HEK293 (cell line): ENCODE measurements around the gene HUS1B.
"Not testable (repeated sequence)": the region's sequence is repeated elsewhere in the genome, so short reads cannot be mapped to it uniquely, and the experiment has no call there.

Experiments
- CTCF ChIA-PET: fragments of 350-600 bp; formaldehyde crosslinking; extraction: SDS; loops from one replicate; lab custom pipeline; 2021; ENCODE audit warnings: antibody characterized with exemption; lab: Yijun Ruan, JAX
- POLR2A ChIA-PET: fragments of 300-600 bp; formaldehyde crosslinking; extraction: SDS; loops from one replicate; lab custom pipeline; 2020; ENCODE audit warnings: antibody characterized with exemption, inconsistent platforms; lab: Yijun Ruan, JAX
- H3K27ac ChIP-seq: fragments of 200-500 bp; sonication (Bioruptor generic); 2 replicates; pipeline ENCODE4 v1.5.1; 2014; ENCODE audit warnings: low read depth, low read length, control low read depth, inconsistent platforms; ENCODE audit errors: extremely low read depth
- H3K36me3 ChIP-seq, 2 experiments: fragments of 200-500 bp in 1 of 2; sonication (Bioruptor generic) in 1 of 2; 1 replicate in 1 of 2; 2 replicates in 1 of 2; pipeline ENCODE4 v1.5.1; 2014 to 2017; ENCODE audit warnings: inconsistent platforms in 2 of 2, low read length in 2 of 2; ENCODE audit not compliant: control insufficient read depth in 2 of 2, insufficient read depth in 1 of 2
- H3K4me1 ChIP-seq: fragments of 200-500 bp; sonication (Bioruptor generic); 2 replicates; pipeline ENCODE4 v1.5.1; 2014; ENCODE audit warnings: mild to moderate bottlenecking, low read length, inconsistent platforms; ENCODE audit not compliant: control insufficient read depth, insufficient read depth
- H3K4me3 ChIP-seq: 2 replicates; pipeline ENCODE4 v1.5.1; 2011; ENCODE audit warnings: low read depth, mild to moderate bottlenecking, control low read depth, low read length, moderate library complexity
- H3K9me3 ChIP-seq: fragments of 200-500 bp; sonication (Bioruptor generic); 2 replicates; pipeline ENCODE4 v1.5.1; 2014; ENCODE audit warnings: low read depth, low read length, inconsistent platforms; ENCODE audit not compliant: control insufficient read depth, insufficient read depth
- KLF10 ChIP-seq: fragments of 450-650 bp; IDR thresholded peaks from 2 replicates; pipeline ENCODE4 v1.5.1; 2018; ENCODE audit warnings: missing biosample characterization, mild to moderate bottlenecking, missing genetic modification characterization
- REST ChIP-seq: fragments of 450-650 bp; formaldehyde crosslinking; IDR thresholded peaks from 2 replicates; pipeline ENCODE4 v1.5.1; 2016; ENCODE audit warnings: missing biosample characterization, missing genetic modification characterization
- SCRT2 ChIP-seq: fragments of 450-650 bp; formaldehyde crosslinking; IDR thresholded peaks from 2 replicates; pipeline ENCODE4 v1.5.1; 2016; ENCODE audit warnings: missing biosample characterization, missing genetic modification characterization
- ZBTB44 ChIP-seq: fragments of 450-650 bp; IDR thresholded peaks from 2 replicates; pipeline ENCODE4 v1.5.1; 2018; ENCODE audit warnings: missing biosample characterization, mild to moderate bottlenecking, missing genetic modification characterization
- ZNF146 ChIP-seq: fragments of 450-650 bp; formaldehyde crosslinking; IDR thresholded peaks from 2 replicates; pipeline ENCODE4 v1.5.1; 2016; ENCODE audit warnings: missing biosample characterization, missing genetic modification characterization
- ZNF366 ChIP-seq: fragments of 450-650 bp; formaldehyde crosslinking; conservative IDR thresholded peaks from 2 replicates; pipeline ENCODE4 v1.5.1; 2016; ENCODE audit warnings: missing biosample characterization, missing genetic modification characterization
- ZNF433 ChIP-seq: fragments of 450-650 bp; formaldehyde crosslinking; IDR thresholded peaks from 2 replicates; pipeline ENCODE4 v1.5.1; 2016; ENCODE audit warnings: missing biosample characterization, missing genetic modification characterization, low read depth
- ZNF560 ChIP-seq: fragments of 450-650 bp; formaldehyde crosslinking; IDR thresholded peaks from 2 replicates; pipeline ENCODE4 v1.5.1; 2017; ENCODE audit warnings: missing biosample characterization, missing genetic modification characterization, borderline replicate concordance
- ZNF600 ChIP-seq: fragments of 450-650 bp; formaldehyde crosslinking; IDR thresholded peaks from 2 replicates; pipeline ENCODE4 v1.5.1; 2016; ENCODE audit warnings: missing biosample characterization, missing genetic modification characterization
- ZSCAN5A ChIP-seq: fragments of 450-650 bp; formaldehyde crosslinking; IDR thresholded peaks from 2 replicates; pipeline ENCODE4 v1.5.1; 2016; ENCODE audit warnings: missing biosample characterization, missing genetic modification characterization

Gene HUS1B

GRCh38 chr6:667253-667927 is 10.5 kb upstream of the HUS1B start:
- Histone ChIP-seq H3K9me3 (no peaks in the 10 kb centered on the region), H3K4me1 (no peaks in the 10 kb centered on the region), H3K4me3 (no peak overlapping the region), H3K36me3 (no peaks in the 10 kb centered on the region), H3K27ac (no peak overlapping the region)
- ChIA-PET CTCF (no interaction called here), POLR2A (no interaction called here)
- TF ChIP-seq SCRT2 (tag by site-specific recombination) (no peak), ZNF366 (peak; percentile 53; the same call in 1 of the 2 replicates), ZNF600 (tag by site-specific recombination) (no peak), KLF10 (no peak), ZBTB44 (no peak), ZNF433 (tag by site-specific recombination) (no peak), ZNF560 (no peak), ZSCAN5A (tag by site-specific recombination) (no peak)

- TF ChIP-seq REST (tag by site-specific recombination) (no peak), ZNF146 (peak; percentile 88)
- H3K36me3 ChIP-seq = no peaks in the 10 kb centered on the region
- H3K27ac ChIP-seq = no peak overlapping the region
- H3K4me1 ChIP-seq = peaks cover under 1% of the 10 kb centered on the region; the same call in 1 of the 2 replicates
- ChIA-PET POLR2A (interaction anchor here (0.6 kb wide), 1 partner anchor 9 kb away, joined by 3 read pairs; no protein-coding TSS in a partner anchor), CTCF (interaction anchor here (0.7 kb wide), 1 partner anchor 14 kb away, joined by 5 read pairs; no protein-coding TSS in a partner anchor)
- no peaks in the 10 kb centered on the region for H3K9me3 ChIP-seq
- no peak overlapping the region for H3K4me3 ChIP-seq
Measured at GRCh38 chr6:665403-666267, 8.7 kb upstream of the HUS1B start.

GRCh38 chr6:663788-664187 is 6.9 kb upstream of the HUS1B start:
- POLR2A ChIA-PET, H3K9me3 ChIP-seq, H3K36me3 ChIP-seq, H3K27ac ChIP-seq, H3K4me3 ChIP-seq: not testable (repeated sequence)
- CTCF ChIA-PET = interaction anchor here (0.8 kb wide), 1 partner anchor 13 kb away, joined by 3 read pairs; no protein-coding TSS in a partner anchor
- peaks cover 11% of the 10 kb centered on the region for H3K4me1 ChIP-seq
